K562 (cell line): Measurements from ENCODE around the gene ORC1. TPM values are rescaled to one million over a fixed set of nuclear protein-coding genes. Genes with fewer than 3 reads are reported as not detected.

Experiments
- BCOR ChIP-seq: fragments of 450-650 bp; IDR thresholded peaks from 2 replicates; pipeline ENCODE4 v1.6.1; 2016
- CSDE1 ChIP-seq, 2 experiments: fragments of 450-650 bp; IDR thresholded peaks; 2 replicates each; pipeline ENCODE4 v1.6.1; 2016; ENCODE audit warnings: mild to moderate bottlenecking in 1 of 2
- DMBX1 ChIP-seq: fragments of 250-450 bp; sonication (Bioruptor Pico); IDR thresholded peaks from 2 replicates; pipeline ENCODE4 v1.8.0; 2022; ENCODE audit warnings: inconsistent platforms, mild to moderate bottlenecking, moderate library complexity, borderline replicate concordance
- ESRRB ChIP-seq: fragments of 250-450 bp; sonication (Bioruptor Pico); IDR thresholded peaks from 2 replicates; pipeline ENCODE4 v1.5.0; 2020; ENCODE audit warnings: mild to moderate bottlenecking, moderate library complexity, borderline replicate concordance
- FOXJ3 ChIP-seq: sonication (generic); formaldehyde crosslinking; IDR thresholded peaks from 2 replicates; pipeline ENCODE4 v1.4.0; 2020; ENCODE audit warnings: mild to moderate bottlenecking, missing genetic modification reagents
- HNRNPLL ChIP-seq: fragments of 200-400 bp; formaldehyde crosslinking; IDR thresholded peaks from 2 replicates; pipeline ENCODE4 v1.6.1; 2017; ENCODE audit warnings: low read length, low read depth, mild to moderate bottlenecking; ENCODE audit not compliant: poor library complexity, severe bottlenecking
- NONO ChIP-seq, 2 experiments: fragments of 200-400 bp in 1 of 2; fragments of 450-650 bp in 1 of 2; formaldehyde crosslinking in 1 of 2; IDR thresholded peaks; 2 replicates each; pipeline ENCODE4 v1.6.1; 2017; ENCODE audit warnings: low read depth in 2 of 2, mild to moderate bottlenecking in 2 of 2, moderate library complexity in 2 of 2, low read length in 1 of 2
- POLR2AphosphoS5 ChIP-seq: IDR thresholded peaks from 2 replicates; pipeline ENCODE4 v1.6.1; 2011; ENCODE audit warnings: mild to moderate bottlenecking, low read depth, low read length, moderate library complexity; ENCODE audit not compliant: control insufficient read depth, insufficient read depth
- SAFB2 ChIP-seq: fragments of 200-400 bp; formaldehyde crosslinking; IDR thresholded peaks from 2 replicates; pipeline ENCODE4 v1.6.1; 2018; ENCODE audit warnings: borderline replicate concordance, low read length, low read depth, moderate library complexity; ENCODE audit not compliant: severe bottlenecking
- SMC3 ChIP-seq: conservative IDR thresholded peaks from 2 replicates; pipeline ENCODE4 v1.6.1; 2011; ENCODE audit warnings: low read depth, low read length, improper control_type of control experiment; ENCODE audit not compliant: insufficient read depth
- ZBTB12 ChIP-seq: fragments of 250-450 bp; sonication (Bioruptor Pico); IDR thresholded peaks from 2 replicates; pipeline ENCODE4 v1.4.0; 2020
- polyA plus RNA-seq, 8 experiments: library from polyadenylated mRNA; depleted of rRNA in 4 of 8; stranded (reverse) in 5 of 8; unstranded in 3 of 8; fragments of >200 nt; fragmentation: Nextera tagmentation in 2 of 8; fragmentation: Illumina TruSeq in 1 of 8; extraction: Ambion mirVana in 2 of 8; extraction: Trizol in 1 of 8; gene quantifications; 2 replicates each; pipeline versions ENCODE4 v1.2.1 to v1.2.3, GENCODE V29; 2011 to 2014; ENCODE audit warnings: inconsistent platforms in 1 of 8, missing spikeins in 1 of 8
- total RNA-seq, 7 experiments: library from RNA; depleted of rRNA in 6 of 7; stranded (reverse); fragments of >200 nt in 6 of 7; fragmentation: Illumina TruSeq in 2 of 7; extraction: Trizol in 2 of 7; gene quantifications; 2 replicates each; pipeline versions ENCODE4 v1.2.1 to v1.2.3, GENCODE V29; 2011 to 2021; ENCODE audit warnings: low replicate concordance in 1 of 7
- TF ChIP-seq, protein P1 (sequence below), 2 experiments: fragments of 450-650 bp; IDR thresholded peaks; 2 replicates each; pipeline ENCODE4 v1.6.1; 2016; ENCODE audit warnings: mild to moderate bottlenecking in 2 of 2, borderline replicate concordance in 1 of 2, low read depth in 1 of 2, moderate library complexity in 1 of 2
- TF ChIP-seq, protein P2 (sequence below): fragments of 450-650 bp; IDR thresholded peaks from 2 replicates; pipeline ENCODE4 v1.6.1; 2017; ENCODE audit warnings: antibody characterized with exemption, mild to moderate bottlenecking

The ORC1 gene
- total and polyA plus RNA-seq, 9 of the 15 experiments (the other 6 are each of a cell fraction or from before 2014, with no cell fraction given), result 26.4 to 91.6 (median 69.7) TPM

DNA sequence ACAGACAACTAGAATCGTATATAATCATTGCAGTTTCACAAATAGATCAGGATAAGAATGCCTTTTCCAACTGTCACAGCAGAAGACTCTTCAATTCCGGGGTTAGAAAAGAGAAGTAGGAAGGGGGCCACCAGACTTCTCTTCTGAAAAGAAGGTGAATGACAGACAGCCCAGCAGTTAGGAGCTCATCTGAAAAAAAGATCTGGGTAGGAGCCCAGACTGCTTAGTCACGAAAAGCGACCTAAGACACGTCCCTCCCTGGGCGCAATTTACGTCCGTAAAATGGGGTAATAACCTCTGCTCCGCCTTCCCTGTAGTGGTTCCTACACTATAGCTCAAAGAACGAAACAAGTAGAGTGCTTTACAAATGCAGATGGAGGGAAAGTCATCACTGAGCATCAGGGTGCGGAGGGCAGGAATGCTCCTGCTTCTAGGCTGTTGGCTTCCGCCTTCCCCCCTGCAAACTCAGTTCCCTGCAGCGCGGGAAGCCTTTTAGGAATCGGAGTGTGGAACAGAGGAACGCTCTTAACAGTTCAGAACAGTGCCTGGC lies 582 bp downstream of the ORC1 start (continued):
- TF ChIP-seq, protein P1, sequence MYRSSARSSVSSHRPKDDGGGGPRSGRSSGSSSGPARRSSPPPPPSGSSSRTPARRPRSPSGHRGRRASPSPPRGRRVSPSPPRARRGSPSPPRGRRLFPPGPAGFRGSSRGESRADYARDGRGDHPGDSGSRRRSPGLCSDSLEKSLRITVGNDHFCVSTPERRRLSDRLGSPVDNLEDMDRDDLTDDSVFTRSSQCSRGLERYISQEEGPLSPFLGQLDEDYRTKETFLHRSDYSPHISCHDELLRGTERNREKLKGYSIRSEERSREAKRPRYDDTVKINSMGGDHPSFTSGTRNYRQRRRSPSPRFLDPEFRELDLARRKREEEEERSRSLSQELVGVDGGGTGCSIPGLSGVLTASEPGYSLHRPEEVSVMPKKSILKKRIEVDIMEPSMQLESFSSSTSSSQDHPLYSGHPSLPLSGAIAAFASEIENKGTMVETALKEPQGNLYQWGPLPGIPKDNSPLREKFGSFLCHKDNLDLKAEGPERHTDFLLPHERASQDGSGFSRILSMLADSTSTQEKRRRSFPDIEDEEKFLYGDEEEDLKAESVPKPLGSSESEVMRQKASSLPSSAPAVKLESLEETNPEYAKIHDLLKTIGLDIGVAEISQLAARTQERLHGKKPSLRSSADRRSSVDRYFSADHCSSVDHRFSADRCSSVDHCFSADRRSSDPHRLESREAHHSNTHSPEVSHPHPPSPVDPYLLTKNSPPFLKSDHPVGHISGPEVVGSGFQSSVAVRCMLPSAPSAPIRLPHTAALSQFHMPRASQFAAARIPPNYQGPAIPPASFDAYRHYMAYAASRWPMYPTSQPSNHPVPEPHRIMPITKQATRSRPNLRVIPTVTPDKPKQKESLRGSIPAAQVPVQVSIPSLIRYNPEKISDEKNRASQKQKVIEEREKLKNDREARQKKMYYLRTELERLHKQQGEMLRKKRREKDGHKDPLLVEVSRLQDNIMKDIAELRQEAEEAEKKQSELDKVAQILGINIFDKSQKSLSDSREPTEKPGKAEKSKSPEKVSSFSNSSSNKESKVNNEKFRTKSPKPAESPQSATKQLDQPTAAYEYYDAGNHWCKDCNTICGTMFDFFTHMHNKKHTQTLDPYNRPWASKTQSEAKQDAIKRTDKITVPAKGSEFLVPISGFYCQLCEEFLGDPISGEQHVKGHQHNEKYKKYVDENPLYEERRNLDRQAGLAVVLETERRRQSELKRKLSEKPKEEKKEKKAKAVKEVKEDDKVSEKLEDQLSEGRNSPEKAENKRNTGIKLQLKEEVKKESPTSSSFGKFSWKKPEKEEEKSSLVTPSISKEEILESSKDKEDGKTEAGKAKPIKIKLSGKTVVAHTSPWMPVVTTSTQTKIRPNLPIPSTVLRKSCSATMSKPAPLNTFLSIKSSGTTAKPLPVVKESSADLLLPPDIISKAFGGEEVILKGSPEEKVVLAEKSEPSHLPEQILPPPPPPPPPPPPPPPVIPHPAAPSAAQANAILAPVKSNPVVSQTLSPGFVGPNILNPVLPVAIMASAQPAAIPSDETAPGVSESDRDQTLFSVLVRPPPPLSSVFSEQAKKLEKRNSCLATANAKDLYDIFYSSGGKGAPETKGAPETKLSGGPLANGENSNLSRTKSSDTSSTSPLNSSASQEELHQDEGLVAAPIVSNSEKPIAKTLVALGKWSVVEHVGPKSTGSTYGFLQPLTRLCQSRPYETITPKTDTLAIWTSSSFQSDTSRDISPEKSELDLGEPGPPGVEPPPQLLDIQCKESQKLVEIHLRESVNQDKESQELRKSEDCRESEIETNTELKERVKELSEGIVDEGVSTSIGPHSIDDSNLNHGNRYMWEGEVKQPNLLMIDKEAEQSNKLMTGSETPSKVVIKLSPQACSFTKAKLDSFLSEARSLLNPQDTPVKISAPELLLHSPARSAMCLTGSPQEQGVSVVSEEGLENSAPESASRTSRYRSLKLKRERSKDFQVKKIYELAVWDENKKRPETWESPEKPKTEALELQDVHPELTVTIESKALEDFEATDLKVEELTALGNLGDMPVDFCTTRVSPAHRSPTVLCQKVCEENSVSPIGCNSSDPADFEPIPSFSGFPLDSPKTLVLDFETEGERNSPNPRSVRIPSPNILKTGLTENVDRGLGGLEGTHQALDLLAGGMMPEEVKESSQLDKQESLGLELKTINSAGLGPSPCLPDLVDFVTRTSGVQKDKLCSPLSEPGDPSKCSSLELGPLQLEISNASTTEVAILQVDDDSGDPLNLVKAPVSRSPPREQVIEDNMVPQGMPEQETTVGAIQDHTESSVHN (IDR thresholded peaks at IDR 0.05; ENCODE audit: borderline replicate concordance in 1 of 2, low read depth in 1 of 2), result 0 out of 4 replicates have a peak, but pooled peaks of 1 of the 2 experiments have one; percentile 17
- TF ChIP-seq ESRRB (CRISPR knock-in tag), result no peak
- TF ChIP-seq FOXJ3 (CRISPR knock-in tag), result no peak
- TF ChIP-seq BCOR, result peak; percentile 56
- TF ChIP-seq NONO (IDR thresholded peaks at IDR 0.05; ENCODE audit: low read depth in 2 of 2, low read length in 1 of 2), result 0 out of 4 replicates have a peak, but pooled peaks of 1 of the 2 experiments have one; percentile 66
- TF ChIP-seq DMBX1 (CRISPR knock-in tag), result no peak
- TF ChIP-seq CSDE1 (IDR thresholded peaks at IDR 0.05), result no peak
- TF ChIP-seq SAFB2, result no peak
- TF ChIP-seq, protein P2, sequence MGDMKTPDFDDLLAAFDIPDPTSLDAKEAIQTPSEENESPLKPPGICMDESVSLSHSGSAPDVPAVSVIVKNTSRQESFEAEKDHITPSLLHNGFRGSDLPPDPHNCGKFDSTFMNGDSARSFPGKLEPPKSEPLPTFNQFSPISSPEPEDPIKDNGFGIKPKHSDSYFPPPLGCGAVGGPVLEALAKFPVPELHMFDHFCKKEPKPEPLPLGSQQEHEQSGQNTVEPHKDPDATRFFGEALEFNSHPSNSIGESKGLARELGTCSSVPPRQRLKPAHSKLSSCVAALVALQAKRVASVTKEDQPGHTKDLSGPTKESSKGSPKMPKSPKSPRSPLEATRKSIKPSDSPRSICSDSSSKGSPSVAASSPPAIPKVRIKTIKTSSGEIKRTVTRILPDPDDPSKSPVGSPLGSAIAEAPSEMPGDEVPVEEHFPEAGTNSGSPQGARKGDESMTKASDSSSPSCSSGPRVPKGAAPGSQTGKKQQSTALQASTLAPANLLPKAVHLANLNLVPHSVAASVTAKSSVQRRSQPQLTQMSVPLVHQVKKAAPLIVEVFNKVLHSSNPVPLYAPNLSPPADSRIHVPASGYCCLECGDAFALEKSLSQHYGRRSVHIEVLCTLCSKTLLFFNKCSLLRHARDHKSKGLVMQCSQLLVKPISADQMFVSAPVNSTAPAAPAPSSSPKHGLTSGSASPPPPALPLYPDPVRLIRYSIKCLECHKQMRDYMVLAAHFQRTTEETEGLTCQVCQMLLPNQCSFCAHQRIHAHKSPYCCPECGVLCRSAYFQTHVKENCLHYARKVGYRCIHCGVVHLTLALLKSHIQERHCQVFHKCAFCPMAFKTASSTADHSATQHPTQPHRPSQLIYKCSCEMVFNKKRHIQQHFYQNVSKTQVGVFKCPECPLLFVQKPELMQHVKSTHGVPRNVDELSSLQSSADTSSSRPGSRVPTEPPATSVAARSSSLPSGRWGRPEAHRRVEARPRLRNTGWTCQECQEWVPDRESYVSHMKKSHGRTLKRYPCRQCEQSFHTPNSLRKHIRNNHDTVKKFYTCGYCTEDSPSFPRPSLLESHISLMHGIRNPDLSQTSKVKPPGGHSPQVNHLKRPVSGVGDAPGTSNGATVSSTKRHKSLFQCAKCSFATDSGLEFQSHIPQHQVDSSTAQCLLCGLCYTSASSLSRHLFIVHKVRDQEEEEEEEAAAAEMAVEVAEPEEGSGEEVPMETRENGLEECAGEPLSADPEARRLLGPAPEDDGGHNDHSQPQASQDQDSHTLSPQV, result no peak
- TF ChIP-seq SMC3, result 0 out of 2 replicates have a peak, but pooled peaks have one; percentile 2
- TF ChIP-seq POLR2AphosphoS5, result no peak
- TF ChIP-seq HNRNPLL, result peak; percentile 99
- TF ChIP-seq ZBTB12 (CRISPR knock-in tag), result 0 out of 2 replicates have a peak, but pooled peaks have one; percentile 38
